GM18951 (cell line): ENCODE data around the gene ANKHD1.
"Not testable (repeated sequence)": the region's sequence is repeated elsewhere in the genome, so short reads cannot be mapped to it uniquely, and the experiment has no call there.

Experiments
- POLR2A ChIP-seq: IDR thresholded peaks from 4 replicates; pipeline ENCODE4 v1.6.1; 2011; ENCODE audit warnings: mild to moderate bottlenecking; ENCODE audit not compliant: insufficient read length, insufficient read depth; ENCODE audit errors: extremely low read depth
- in situ Hi-C: fragments of 300-500 bp; cut with MboI; formaldehyde crosslinking; loops from one replicate; pipeline ENCODE4 v1.12.0; 2022; ENCODE audit warnings: low sequenced_read_pairs, mixed read lengths, inconsistent platforms; ENCODE audit not compliant: unreplicated experiment

Gene ANKHD1

GRCh38 chr5:140569197-140569596, 167.6 kb downstream of the ANKHD1 start:
- in situ Hi-C loops: no loop called here
- TF ChIP-seq POLR2A: peak; percentile 37

- no peak for TF ChIP-seq POLR2A
- in situ Hi-C loops: no loop called here
Measured at GRCh38 chr5:140570058-140570457, 168.4 kb downstream of the ANKHD1 start.

- in situ Hi-C loops: no loop called here
- TF ChIP-seq POLR2A: no peak
Measured at GRCh38 chr5:140570488-140570887, 168.9 kb downstream of the ANKHD1 start.

GRCh38 chr5:140571105-140571504, 169.5 kb downstream of the ANKHD1 start:
- in situ Hi-C loops: no loop called here

GRCh38 chr5:140573683-140574082, 172.1 kb downstream of the ANKHD1 start:
- in situ Hi-C loops: no loop called here
- no peak for TF ChIP-seq POLR2A

More at GRCh38 chr5:140571105-140571504, 169.5 kb downstream of the ANKHD1 start:
- no peak for TF ChIP-seq POLR2A

GRCh38 chr5:140574165-140574564, 172.5 kb downstream of the ANKHD1 start:
- TF ChIP-seq POLR2A: no peak
- in situ Hi-C loops: no loop called here

GRCh38 chr5:140575309-140575708, 173.7 kb downstream of the ANKHD1 start:
- in situ Hi-C loops: no loop called here
- TF ChIP-seq POLR2A: no peak

- TF ChIP-seq POLR2A: no peak
- in situ Hi-C loops: no loop called here
Measured at GRCh38 chr5:140576776-140577201, 175.2 kb downstream of the ANKHD1 start.

- in situ Hi-C loops: not testable (repeated sequence)
Measured at GRCh38 chr5:140579188-140579747, 177.6 kb downstream of the ANKHD1 start.

GRCh38 chr5:140587495-140587894, 185.9 kb downstream of the ANKHD1 start:
- in situ Hi-C loops: no loop called here
- TF ChIP-seq POLR2A: no peak

GRCh38 chr5:140588311-140589070, 186.9 kb downstream of the ANKHD1 start:
- in situ Hi-C loops: no loop called here
- TF ChIP-seq POLR2A: no peak
